OCI-LY7 (cell line): ENCODE data around the gene CDK12. TPM values are rescaled to one million over a fixed set of nuclear protein-coding genes. Genes with fewer than 3 reads are reported as not detected.
"Not testable (repeated sequence)": the region's sequence is repeated elsewhere in the genome, so short reads cannot be mapped to it uniquely, and the experiment has no call there.

Source experiments
- BruUV-seq: library from RNA; stranded (reverse); fragments of 400-500 nt; replicated peaks from 2 replicates; lab custom pipeline; 2021; lab: Mats Ljungman, UMichigan
- CTCF ChIA-PET: fragments of 300-600 bp; sonication (Branson Sonifier 250); formaldehyde crosslinking; loops from one replicate; lab custom pipeline; 2022; ENCODE audit warnings: antibody characterized with exemption; ENCODE audit not compliant: unreplicated experiment; lab: Charles Lee
- POLR2A ChIA-PET: fragments of 300-600 bp; sonication (Branson Sonifier 250); formaldehyde crosslinking; loops from one replicate; lab custom pipeline; 2022; ENCODE audit warnings: antibody characterized with exemption; lab: Charles Lee
- DNase-seq: peaks from one replicate; pipeline ENCODE4 v3.0.0-alpha.2; 2015; ENCODE audit warnings: low spot score
- H2AFZ ChIP-seq: fragments of 200-600 bp; sonication (generic), shearing (Covaris generic); 2 replicates; pipeline ENCODE4 v1.6.1; 2014; ENCODE audit warnings: mild to moderate bottlenecking, antibody characterized with exemption, low read length, moderate library complexity
- H3K27ac ChIP-seq: fragments of 200-600 bp; sonication (generic); 2 replicates; pipeline ENCODE4 v1.5.1; 2014; ENCODE audit warnings: mixed run types, low read depth, mild to moderate bottlenecking, moderate library complexity, low read length, inconsistent platforms; ENCODE audit not compliant: poor library complexity, severe bottlenecking
- H3K36me3 ChIP-seq: fragments of 200-600 bp; sonication (generic); 2 replicates; pipeline ENCODE4 v1.6.1; 2014; ENCODE audit warnings: mild to moderate bottlenecking, antibody characterized with exemption, low read length, moderate library complexity, mixed read lengths; ENCODE audit not compliant: insufficient read depth
- H3K4me1 ChIP-seq: fragments of 200-600 bp; sonication (generic); 2 replicates; pipeline ENCODE4 v1.5.1; 2014; ENCODE audit warnings: mild to moderate bottlenecking, low read length; ENCODE audit not compliant: insufficient read depth, poor library complexity, severe bottlenecking
- H3K4me2 ChIP-seq: fragments of 200-600 bp; sonication (generic); 2 replicates; pipeline ENCODE4 v1.6.1; 2014; ENCODE audit warnings: mild to moderate bottlenecking, low read length
- H3K4me3 ChIP-seq: fragments of 200-600 bp; sonication (generic); 2 replicates; pipeline ENCODE4 v1.5.1; 2014; ENCODE audit warnings: mild to moderate bottlenecking, low read depth, low read length; ENCODE audit not compliant: poor library complexity, severe bottlenecking
- H3K79me2 ChIP-seq: fragments of 200-600 bp; sonication (generic); 2 replicates; pipeline ENCODE4 v1.6.1; 2016; ENCODE audit warnings: low read depth, mild to moderate bottlenecking, low read length, moderate library complexity, mixed read lengths; ENCODE audit not compliant: insufficient read depth
- H3K9me2 ChIP-seq: fragments of 200-600 bp; sonication (generic); 2 replicates; pipeline ENCODE4 v1.6.1; 2016; ENCODE audit warnings: mild to moderate bottlenecking, low read length, mixed read lengths; ENCODE audit not compliant: insufficient read depth
- H3K9me3 ChIP-seq: fragments of 200-600 bp; sonication (generic); 2 replicates; pipeline ENCODE4 v1.6.1; 2014; ENCODE audit warnings: mild to moderate bottlenecking, mixed run types, low read length, mixed read lengths
- H4K20me1 ChIP-seq: fragments of 200-600 bp; sonication (generic); 2 replicates; pipeline ENCODE4 v1.6.1; 2014; ENCODE audit warnings: mild to moderate bottlenecking, antibody characterized with exemption, low read length, moderate library complexity, mixed read lengths; ENCODE audit not compliant: insufficient read depth
- CTCF ChIP-seq: fragments of 200-600 bp; sonication (generic); conservative IDR thresholded peaks from 2 replicates; pipeline ENCODE4 v1.5.1; 2014; ENCODE audit warnings: mild to moderate bottlenecking, antibody characterized with exemption, low read length, moderate library complexity, mixed read lengths
- EZH2phosphoT487 ChIP-seq: fragments of 200-600 bp; sonication (generic); IDR thresholded peaks from 2 replicates; pipeline ENCODE4 v1.6.1; 2018; ENCODE audit warnings: low read depth, borderline replicate concordance, mild to moderate bottlenecking, mixed run types, antibody characterized with exemption, low read length, moderate library complexity, mixed read lengths
- intact Hi-C: fragments of 100-400 bp; cut with micrococcal nuclease; formaldehyde crosslinking; loops from one replicate; pipeline ENCODE4 v1.10.0; 2022; ENCODE audit not compliant: unreplicated experiment
- total RNA-seq, 2 experiments: library from RNA; depleted of rRNA in 1 of 2; stranded (reverse); fragments of >200 nt in 1 of 2; shearing (Covaris generic) in 1 of 2; gene quantifications; 2 replicates each; pipeline ENCODE4 v1.2.3, GENCODE V29; 2014 to 2022

The CDK12 gene
- total RNA-seq, 2 experiments from 2014 or later, result 72.0 to 89.5 TPM

DNA sequence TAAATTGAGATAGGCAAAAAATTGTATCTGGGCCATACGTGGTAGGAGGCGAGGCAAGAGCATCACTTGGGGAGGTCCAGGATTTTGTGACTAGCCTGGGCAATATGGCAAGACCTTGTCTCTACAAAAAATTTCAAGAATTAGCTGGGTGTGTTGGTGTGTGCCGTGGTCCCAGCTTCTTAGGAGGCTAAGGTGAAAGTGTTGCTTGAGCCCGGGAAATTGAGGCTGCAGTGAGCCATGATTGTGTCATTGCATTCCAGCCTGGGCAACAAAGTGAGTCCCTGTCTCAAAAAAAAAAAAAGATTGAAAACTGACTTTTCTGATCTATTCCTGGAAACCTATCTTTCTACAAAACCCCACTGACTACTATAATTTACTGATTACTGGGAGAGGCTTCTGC lies 26.7 kb downstream of the CDK12 start:
- H3K9me3 ChIP-seq, result no peaks in the 10 kb centered on the region
- no peaks in the 10 kb centered on the region for H3K9me2 ChIP-seq
- intact Hi-C loops, result no loop called here
- no TSS peak for BruUV-seq
- no peak overlapping the region for H3K27ac ChIP-seq
- ChIA-PET POLR2A (interaction anchor here (0.8 to 0.9 kb wide), 2 partner anchors 14 to 15 kb away, joined by 3 read pairs; no protein-coding TSS in a partner anchor), CTCF (no interaction called here)
- peaks cover 74% of the 10 kb centered on the region for H3K36me3 ChIP-seq
- peaks cover 8% of the 10 kb centered on the region for H3K4me1 ChIP-seq
- TF ChIP-seq CTCF (no peak), EZH2phosphoT487 (no peak)
- no peak overlapping the region for H2AFZ ChIP-seq
- no peak for DNase-seq
- H3K79me2 ChIP-seq, result peaks cover 41% of the 10 kb centered on the region; the same call in 1 of the 2 replicates
- H3K4me3 ChIP-seq, result no peak overlapping the region
- H4K20me1 ChIP-seq, result no peaks in the 10 kb centered on the region; the same call in 1 of the 2 replicates
- H3K4me2 ChIP-seq, result no peak overlapping the region

- H4K20me1 ChIP-seq, CTCF ChIA-PET, H3K4me1 ChIP-seq, H3K9me2 ChIP-seq, H2AFZ ChIP-seq, H3K27ac ChIP-seq, H3K79me2 ChIP-seq, H3K4me3 ChIP-seq, H3K9me3 ChIP-seq, BruUV-seq, H3K4me2 ChIP-seq, DNase-seq: not testable (repeated sequence)
- intact Hi-C loops, result loop anchor here (10.0 kb wide), 1 partner anchor 72 kb away; no protein-coding TSS in a partner anchor
- POLR2A ChIA-PET, result interaction anchor here (0.6 kb wide), 1 partner anchor 891 kb away, joined by 4 read pairs; no protein-coding TSS in a partner anchor
- H3K36me3 ChIP-seq, result peaks cover 91% of the 10 kb centered on the region
Observed at GRCh38 chr17:39496921-39497320, 35.6 kb downstream of the CDK12 start.

DNA sequence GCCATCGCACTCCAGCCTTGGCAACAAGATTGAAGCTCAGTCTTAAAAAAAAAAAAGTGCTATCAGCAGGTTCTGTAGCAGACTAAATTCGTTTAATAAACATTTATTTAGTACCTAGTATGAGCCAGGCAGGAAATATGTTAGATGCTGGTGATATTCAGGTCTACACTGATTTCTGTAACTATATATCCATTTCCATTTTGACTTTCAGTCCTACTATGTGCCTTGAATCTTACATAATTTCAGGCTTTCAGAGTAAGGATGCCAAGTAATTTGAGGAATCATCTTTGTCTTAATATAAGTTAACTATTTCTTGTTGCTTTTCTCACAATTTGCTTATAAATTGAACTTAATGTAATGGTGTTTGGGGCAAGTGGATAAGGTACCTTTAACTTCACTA lies 46.2 kb downstream of the CDK12 start:
- Histone ChIP-seq H3K4me1 (no peaks in the 10 kb centered on the region), H3K79me2 (no peaks in the 10 kb centered on the region), H3K4me2 (no peak overlapping the region), H3K36me3 (peaks cover 92% of the 10 kb centered on the region), H3K9me2 (no peaks in the 10 kb centered on the region), H4K20me1 (no peaks in the 10 kb centered on the region), H3K4me3 (no peak overlapping the region), H3K9me3 (no peaks in the 10 kb centered on the region), H3K27ac (no peak overlapping the region), H2AFZ (no peak overlapping the region)
- no peak for TF ChIP-seq CTCF
- no peak for TF ChIP-seq EZH2phosphoT487
- POLR2A ChIA-PET, result no interaction called here
- no peak for DNase-seq
- no TSS peak for BruUV-seq
- intact Hi-C loops, result no loop called here
- CTCF ChIA-PET, result no interaction called here
